Cardiac fibroblast (primary cell): ENCODE measurements around the gene ATRAID.

ENCODE experiments used
- DNase-seq, 2 donors: peaks; one replicate each; pipeline versions ENCODE4 v3.0.0 to v3.0.0-alpha.2; 2010; ENCODE audit warnings: low read depth in 2 of 2
- H3K4me3 ChIP-seq, 2 donors: replicated peaks in 1 of 2; 1 replicate in 1 of 2; 2 replicates in 1 of 2; pipeline ENCODE4 v1.5.1; 2011; ENCODE audit warnings: low read depth in 2 of 2, low read length in 2 of 2, mild to moderate bottlenecking in 2 of 2, moderate library complexity in 1 of 2
- TF ChIP-seq, protein P1 (sequence below): IDR thresholded peaks from one replicate; pipeline ENCODE4 v1.5.1; 2011; ENCODE audit warnings: low read depth, mild to moderate bottlenecking, low read length, inconsistent platforms

The ATRAID gene

DNA sequence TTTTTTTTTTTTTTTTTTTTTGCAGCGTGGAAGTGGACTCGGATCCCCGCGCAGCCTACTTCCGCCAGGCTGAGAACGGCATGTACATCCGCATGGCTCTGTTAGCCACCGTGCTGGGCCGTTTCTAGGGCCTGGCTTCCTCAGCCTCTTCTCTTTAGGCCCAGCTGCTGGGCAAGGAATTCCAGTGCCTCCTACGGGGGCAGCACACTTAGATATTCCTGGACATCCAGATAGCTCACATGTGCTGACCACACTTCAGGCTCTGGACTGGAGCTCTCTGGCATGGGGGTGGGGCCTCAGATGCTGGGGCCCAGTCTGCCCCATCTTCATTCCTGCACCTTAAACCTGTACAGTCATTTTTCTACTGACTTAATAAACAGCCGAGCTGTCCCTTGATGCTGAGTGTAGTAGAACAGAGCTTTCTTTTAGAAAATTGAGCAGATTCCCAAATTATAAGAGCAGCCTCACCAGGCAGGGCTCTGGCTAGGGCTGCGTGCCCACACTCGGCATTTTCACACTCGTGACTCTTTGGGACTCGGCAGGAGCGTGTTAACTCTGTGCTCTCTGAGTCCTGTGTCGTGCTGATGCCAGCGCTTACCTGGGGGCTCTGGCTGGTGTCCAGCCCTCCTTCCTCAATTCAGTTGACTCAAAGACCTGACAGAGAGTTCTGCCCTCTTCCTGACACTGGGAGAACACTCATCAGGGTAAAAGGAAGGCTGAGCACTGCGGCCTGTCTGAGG lies 31.7 kb downstream of the ATRAID start:
- TF ChIP-seq, protein P1, sequence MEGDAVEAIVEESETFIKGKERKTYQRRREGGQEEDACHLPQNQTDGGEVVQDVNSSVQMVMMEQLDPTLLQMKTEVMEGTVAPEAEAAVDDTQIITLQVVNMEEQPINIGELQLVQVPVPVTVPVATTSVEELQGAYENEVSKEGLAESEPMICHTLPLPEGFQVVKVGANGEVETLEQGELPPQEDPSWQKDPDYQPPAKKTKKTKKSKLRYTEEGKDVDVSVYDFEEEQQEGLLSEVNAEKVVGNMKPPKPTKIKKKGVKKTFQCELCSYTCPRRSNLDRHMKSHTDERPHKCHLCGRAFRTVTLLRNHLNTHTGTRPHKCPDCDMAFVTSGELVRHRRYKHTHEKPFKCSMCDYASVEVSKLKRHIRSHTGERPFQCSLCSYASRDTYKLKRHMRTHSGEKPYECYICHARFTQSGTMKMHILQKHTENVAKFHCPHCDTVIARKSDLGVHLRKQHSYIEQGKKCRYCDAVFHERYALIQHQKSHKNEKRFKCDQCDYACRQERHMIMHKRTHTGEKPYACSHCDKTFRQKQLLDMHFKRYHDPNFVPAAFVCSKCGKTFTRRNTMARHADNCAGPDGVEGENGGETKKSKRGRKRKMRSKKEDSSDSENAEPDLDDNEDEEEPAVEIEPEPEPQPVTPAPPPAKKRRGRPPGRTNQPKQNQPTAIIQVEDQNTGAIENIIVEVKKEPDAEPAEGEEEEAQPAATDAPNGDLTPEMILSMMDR: no peak
- H3K4me3 ChIP-seq: no peak overlapping the region

DNA sequence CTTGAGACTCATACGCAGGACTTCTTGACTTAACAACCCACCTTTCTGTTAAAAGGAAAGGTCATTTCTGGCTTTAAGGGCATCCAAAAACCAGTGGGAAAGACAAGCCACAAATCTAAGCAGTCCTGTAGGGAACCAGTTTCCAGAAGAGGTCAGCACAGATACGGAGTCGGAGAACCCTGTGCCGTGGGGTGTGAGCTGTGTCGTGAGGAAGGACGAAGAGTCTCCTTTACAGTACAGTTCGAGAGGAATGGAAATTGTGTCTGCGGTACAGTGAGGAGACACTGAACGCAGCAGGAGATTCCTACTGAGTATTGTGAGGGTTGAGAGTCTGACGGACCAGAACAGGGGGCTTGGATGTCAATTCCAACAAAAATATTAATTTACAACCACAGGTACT lies 33.3 kb downstream of the ATRAID start:
- no peak for DNase-seq
- TF ChIP-seq, protein P1: no peak
- H3K4me3 ChIP-seq: no peak overlapping the region

More for the DNA sequence above, 31.7 kb downstream of the ATRAID start:
- peak in 1 of 2 donors; percentile 17 for DNase-seq

DNA sequence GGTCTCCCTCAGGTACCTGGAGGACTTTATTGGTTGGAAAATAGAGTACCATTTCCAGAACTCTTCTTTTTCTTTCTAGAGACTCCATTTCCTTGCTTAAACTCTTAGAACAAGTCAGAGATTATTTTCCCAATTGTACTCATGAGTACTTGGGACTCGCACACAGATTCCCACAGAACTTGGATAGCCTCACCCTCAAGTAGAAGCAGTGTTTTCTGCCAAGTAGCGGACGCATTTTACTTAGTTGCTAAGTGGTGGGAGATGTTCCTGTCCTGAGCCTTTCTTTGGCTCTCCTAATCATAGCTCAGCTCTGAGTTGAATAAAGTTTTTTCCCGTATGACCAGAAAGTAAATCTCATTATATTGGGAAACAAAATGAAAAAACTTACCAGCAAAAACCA lies 33.8 kb downstream of the ATRAID start:
- DNase-seq: no peak
- TF ChIP-seq, protein P1: no peak
- no peak overlapping the region for H3K4me3 ChIP-seq

DNA sequence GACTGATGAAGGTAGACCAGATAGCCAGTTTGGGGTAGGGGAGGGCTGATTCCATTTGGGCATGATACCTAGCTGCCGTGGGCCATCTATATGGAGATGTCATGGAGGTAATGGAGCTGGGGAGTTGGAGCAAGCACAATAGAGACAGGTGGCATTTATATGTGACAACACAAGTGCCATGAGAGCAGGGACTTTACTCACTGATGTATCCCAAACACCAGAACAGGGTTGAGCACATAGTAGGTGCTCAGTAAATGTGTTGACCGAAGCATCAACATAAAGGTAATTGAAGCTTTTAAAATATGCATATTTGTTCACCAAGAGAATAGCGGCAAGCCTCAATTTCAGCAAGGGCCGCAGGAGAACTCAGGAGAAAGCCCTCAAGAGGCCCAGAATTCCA lies 36.1 kb downstream of the ATRAID start:
- no peak overlapping the region for H3K4me3 ChIP-seq
- DNase-seq: no peak
- TF ChIP-seq, protein P1: no peak

DNA sequence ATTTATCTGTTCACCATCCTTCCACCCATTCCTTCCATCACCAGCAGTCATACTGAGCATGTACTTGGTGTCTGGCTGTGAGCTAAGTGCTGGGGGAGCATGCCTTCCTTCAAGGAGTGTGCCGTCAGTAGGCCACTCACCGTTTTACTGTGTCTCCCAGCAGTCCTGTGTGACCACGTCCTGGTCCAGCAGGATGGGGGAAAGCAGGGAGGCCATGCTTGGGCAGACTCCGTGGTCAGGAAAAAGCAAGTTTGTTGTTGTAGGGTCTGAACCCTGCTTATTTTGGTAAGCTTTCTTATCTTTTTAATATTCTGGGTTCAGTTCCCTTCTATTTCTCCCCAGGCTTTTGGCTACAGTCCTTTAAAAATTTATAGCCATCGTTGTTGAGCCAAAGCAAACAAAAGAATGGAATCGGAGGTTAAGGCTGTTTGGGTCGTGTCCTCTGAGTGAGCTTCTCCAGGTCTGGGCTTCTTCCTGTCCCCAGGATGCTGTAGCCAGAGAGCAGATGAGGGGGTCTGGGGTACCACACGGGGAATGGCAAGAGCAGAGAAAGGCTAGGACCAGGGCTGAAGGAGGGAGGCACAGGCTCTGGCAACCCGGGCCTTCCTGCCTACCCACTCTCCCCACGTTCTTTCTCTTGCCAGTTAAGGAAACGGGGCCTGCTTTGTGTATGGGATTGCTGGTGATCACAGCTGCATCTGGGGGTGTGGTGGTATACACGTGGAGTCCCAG lies 37.5 kb downstream of the ATRAID start:
- no peak overlapping the region for H3K4me3 ChIP-seq
- TF ChIP-seq, protein P1: no peak
- DNase-seq: peak in 1 of 2 donors; percentile 30

DNA sequence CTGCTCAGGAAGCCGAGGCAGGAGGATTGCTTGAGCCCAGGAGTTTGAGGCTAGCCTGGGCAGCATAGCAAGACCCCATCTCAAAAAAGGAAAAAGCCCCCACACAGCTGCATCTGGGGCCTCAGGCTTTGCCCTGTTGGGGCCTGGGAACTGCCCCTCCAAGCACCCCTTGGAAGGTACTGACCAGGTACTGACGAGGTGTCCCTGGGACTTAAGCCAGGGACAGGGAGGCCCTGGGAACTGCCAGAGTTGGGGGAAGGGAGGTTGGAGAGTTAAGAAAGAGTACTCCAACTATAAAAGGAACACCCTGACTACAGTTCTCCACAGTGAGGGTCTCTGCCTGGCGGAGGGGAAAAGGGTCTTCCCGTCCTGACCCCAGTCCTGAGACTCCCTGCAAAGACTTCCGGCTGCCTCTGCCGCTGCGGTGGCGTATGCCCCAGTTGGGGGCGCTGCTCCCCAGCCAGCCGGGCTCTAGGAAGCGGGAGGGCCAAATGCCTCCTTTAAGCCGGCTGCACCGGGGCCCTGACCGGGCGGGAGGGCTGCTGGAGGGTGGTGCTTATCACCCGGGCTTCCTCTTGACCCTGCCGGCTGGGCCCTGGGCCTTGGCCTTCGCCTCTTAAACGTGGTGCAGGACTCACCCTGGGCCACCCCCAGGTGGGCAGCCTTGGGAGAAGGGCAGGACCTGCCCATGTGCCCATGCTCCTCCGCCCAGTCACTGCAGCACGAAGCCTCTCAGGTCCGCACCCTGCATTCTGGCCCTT lies 38.2 kb downstream of the ATRAID start:
- no peak overlapping the region for H3K4me3 ChIP-seq
- peak; percentile 49 to 59 for DNase-seq

More for the DNA sequence above, 38.2 kb downstream of the ATRAID start:
- TF ChIP-seq, protein P1: peak; percentile 81
